Astrocyte of the cerebellum (primary cell): ENCODE measurements around the gene SMG7.

Source experiments
- DNase-seq: peaks from one replicate; pipeline ENCODE4 v3.0.0-alpha.2; 2011; ENCODE audit warnings: low read depth
- H3K4me3 ChIP-seq: 2 replicates; pipeline ENCODE4 v1.5.1; 2011; ENCODE audit warnings: mild to moderate bottlenecking, low read depth, low read length, moderate library complexity
- CTCF ChIP-seq: IDR thresholded peaks from 2 replicates; pipeline ENCODE4 v1.5.1; 2012; ENCODE audit warnings: low read length, low read depth, moderate library complexity, mild to moderate bottlenecking; ENCODE audit errors: missing control alignments
- in situ Hi-C: cut with HindIII; loops from 2 replicates; pipeline ENCODE4 v1.10.0; 2017; ENCODE audit warnings: low sequenced_read_pairs

SMG7 gene

GRCh38 chr1:183565261-183565660 is 93.0 kb downstream of the SMG7 start:
- no peak for TF ChIP-seq CTCF

GRCh38 chr1:183566026-183566425 is 93.7 kb downstream of the SMG7 start:
- in situ Hi-C loops = no loop called here
- H3K4me3 ChIP-seq = no peak overlapping the region
- no peak for DNase-seq
- no peak for TF ChIP-seq CTCF

More at GRCh38 chr1:183565261-183565660, 93.0 kb downstream of the SMG7 start:
- in situ Hi-C loops = no loop called here
- H3K4me3 ChIP-seq = no peak overlapping the region
- no peak for DNase-seq

- no peak overlapping the region for H3K4me3 ChIP-seq
- peak; percentile 11 for DNase-seq
- in situ Hi-C loops = no loop called here
- no peak for TF ChIP-seq CTCF
Measured at GRCh38 chr1:183567584-183567983, 95.3 kb downstream of the SMG7 start.

GRCh38 chr1:183568176-183569021 is 96.1 kb downstream of the SMG7 start:
- no peak for DNase-seq
- no peak for TF ChIP-seq CTCF
- in situ Hi-C loops = no loop called here
- no peak overlapping the region for H3K4me3 ChIP-seq

GRCh38 chr1:183569141-183569540 is 96.8 kb downstream of the SMG7 start:
- H3K4me3 ChIP-seq = no peak overlapping the region
- no peak for TF ChIP-seq CTCF
- in situ Hi-C loops = no loop called here
- no peak for DNase-seq

GRCh38 chr1:183569801-183570200 is 97.5 kb downstream of the SMG7 start:
- TF ChIP-seq CTCF = no peak
- no peak overlapping the region for H3K4me3 ChIP-seq
- no peak for DNase-seq
- in situ Hi-C loops = no loop called here
